HG02973 (cell line): ENCODE results near the gene RHOT2.

Experiments used
- ATAC-seq: cut with Tn5 transposase; IDR thresholded peaks from one replicate; pipeline ENCODE4 v1.9.1; 2021; ENCODE audit warnings: moderate library complexity; ENCODE audit not compliant: unreplicated experiment

RHOT2 gene

DNA sequence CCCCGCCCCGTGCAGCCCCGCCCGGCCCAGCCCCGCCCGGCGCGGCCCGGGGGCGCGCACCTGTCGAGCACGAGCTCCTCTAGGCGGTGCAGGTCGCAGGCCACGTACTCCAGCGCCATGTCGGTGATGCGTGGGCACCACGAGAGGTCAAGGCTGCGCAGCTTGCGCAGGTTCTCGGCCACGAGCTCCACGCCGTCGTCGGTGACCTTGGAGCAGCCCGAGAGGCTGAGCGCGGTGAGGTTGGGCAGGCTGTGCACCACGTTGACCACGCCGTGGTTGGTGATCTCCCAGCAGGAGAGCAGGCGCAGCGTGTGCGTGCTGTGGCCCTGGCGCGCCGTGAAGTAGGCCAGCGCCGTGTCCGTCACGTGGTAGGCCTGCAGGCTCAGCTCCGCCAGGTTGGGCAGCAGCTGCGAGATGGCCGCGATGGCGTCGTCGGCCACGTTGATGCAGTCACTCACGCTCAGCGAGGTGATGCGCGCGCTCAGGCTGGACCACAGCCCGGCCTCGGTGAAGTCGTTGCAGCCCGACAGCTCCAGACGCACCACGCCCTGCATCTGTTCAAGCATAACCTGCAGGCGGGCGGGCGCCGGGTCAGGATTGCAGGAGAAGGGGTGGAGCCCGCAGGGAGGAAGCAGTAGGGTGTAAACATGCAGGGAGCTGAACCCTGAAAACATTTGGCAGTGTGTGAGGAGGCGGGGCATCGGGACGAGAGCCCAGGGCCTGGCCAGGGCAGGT is 27.6 kb downstream of the RHOT2 start:
- no peak for ATAC-seq

DNA sequence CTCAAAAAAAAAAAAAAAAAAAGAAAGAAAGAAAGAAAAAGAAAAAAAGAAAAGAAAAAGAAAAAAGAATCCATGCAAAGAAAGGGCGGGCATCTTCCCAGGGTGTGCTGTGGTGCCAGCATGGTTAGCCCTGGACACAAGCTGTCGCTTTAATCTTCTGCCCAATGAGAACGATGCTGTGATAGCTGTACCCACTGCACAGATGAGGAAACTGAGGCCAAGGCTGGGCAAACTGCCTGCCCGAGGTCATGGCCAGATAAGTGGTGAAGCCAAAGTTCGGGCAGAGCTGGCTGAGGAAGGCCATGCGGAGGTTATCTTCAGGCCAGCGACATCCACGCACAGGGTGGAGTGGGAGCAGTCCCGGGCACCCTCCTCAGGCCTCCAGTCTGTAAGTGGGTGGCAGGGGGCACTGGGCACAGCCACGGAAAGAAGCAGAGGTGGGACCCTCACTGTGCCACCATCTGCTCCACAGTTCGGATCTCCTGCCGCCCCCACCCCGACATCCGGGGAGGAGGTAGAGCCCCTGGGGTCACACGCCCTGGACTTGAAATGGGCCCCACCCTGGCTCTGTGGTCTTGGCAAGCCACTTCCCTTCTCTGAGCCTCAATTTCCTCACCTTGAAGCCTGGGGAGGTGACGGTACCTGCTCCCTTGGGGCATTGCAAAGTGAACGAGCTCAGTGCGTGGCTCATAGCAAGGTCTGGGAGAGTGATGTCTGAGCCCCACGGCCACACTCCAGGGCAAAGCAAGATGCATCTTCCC is 31.2 kb downstream of the RHOT2 start:
- no peak for ATAC-seq

DNA sequence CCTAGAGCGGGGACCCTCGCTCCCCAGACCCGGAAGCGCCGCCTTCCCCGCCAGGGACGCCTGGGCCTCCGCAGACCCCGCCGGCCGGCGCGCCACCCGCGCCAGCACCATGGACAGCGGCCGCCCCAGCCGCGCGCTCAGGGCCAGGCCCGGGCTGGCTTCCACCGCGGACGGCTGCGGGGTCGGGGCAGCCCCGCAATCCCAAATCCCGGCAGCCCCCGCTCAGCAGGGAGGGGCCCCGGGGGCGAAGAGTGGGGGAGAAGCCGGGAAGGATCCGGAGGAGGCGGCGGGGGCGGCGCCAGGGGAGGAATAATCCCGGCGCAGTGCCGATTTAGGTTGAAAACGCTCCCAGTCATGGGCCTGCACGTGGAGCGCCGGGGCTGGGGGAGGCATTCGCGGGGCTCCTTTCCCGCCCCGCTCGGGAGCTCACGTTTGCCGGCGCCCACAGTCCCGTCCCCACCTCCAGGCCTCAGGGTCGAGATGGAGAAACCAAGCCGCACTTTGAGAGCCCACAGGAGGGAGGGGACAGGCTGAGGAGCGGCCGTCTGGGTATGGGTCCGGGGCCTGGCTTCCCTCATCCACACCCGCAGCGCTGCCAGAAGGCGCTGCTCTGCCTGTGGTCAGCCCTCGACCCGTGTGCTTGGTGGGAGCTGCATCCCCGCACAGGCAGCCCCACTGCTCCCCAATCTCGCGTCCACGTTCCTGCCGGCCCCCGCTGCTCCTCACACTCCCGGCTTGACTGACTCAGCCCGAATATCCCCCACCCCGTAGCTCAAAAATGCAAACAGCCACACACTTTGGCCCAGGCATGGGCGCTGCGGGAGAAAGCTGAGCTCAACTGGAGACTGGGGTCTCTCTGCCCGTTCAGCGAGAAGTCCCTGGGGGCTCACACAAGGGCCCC is 33.0 kb downstream of the RHOT2 start:
- ATAC-seq: no peak

DNA sequence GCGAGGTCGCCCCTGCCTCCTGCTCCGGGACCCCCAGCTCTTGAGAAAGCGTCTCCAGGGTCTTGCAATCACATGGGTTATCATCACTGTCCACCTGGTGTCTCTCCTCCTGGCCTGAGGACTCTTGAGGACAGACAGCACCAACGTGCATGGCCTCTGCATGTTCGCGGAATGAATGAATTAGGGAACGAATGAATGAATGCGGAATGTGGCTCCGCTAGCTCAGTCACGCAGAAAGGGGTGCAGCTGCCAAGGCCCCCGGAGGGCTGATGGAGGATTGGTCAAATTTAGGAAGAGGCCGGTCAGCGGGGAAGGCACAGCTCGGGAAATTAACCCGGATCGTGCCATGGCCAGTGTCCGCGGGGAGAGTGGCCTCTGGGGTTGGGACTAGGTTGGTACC is 34.4 kb downstream of the RHOT2 start:
- no peak for ATAC-seq

DNA sequence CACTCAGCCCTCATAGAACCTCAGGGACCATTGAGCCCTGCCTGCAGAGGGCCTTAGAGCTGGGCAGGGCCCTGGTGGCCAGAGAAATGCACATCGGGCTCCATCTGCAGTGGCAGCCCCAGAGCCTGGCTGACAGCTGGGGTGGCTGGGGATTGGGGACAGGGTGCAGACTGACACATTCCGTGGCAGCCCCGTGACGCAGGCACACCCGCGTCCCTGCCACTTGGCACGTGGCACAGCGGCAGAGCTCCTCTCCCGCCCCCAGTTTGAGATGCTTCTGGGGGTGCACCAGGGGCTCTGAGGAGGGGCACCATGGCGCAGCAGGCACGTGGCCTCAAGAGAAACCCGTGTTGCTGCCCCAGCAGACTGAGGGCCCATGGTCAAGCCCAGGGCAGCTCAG is 35.5 kb downstream of the RHOT2 start:
- ATAC-seq: no peak

DNA sequence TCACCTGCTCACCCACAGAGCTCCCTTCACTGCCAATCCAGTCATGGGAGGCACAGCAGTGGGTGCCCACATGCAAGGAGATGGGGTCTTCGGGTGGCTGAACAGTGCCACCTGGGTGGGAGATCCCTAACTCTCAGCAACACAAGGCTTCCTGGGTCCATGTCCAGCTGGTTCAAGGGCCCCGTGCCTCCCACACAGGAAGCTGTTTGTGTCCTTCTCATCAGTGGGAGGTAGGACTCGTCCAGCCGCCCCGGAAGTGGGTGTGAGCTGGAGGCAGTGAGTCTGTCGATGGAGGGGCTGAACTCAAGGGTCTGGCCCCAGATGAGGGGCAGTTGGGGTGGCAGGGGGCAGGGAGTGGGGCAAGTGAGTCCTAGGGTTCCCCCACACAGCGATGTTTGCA is 36.1 kb downstream of the RHOT2 start:
- ATAC-seq: no peak

DNA sequence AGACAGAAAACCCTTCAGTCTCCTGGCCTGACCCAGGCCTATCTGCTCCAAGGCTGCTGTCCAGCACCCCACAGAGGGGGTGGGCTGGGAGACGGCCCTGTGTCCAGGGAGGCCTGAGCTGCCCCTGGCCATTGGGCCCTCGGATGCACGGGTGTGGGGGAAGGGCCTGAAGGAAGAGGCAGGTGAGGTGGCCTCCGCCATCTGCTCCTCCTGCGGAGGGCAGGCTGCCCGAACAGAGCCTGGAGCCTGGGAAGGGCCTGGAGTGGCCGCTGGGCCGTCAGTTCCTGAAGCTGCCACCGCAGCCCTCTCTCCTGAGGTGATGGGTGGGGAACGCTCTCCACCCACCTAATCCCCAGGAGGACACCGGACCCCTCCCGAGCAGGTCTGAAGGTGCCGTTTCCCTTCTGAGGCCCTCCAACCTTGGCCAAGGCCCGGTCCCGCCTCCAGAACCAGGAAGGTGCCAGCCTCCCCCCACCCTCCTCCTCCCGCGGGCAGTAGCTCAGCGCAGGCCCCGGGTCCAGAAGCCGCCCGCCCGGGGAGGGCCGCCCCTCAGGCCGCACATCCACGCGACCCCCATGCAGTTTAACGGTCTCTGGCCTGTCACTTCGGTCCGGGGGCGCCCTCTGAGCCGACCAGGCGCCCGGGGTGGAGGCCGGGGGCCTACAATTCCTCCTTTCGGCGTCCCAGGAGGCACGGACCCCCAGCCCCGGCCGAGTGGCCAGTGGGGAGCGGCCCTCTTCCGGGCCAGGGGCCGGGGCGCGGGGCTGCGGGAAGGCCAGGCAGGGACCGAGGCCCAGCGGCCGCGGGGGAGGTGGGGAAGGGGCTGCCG is 36.8 kb downstream of the RHOT2 start:
- no peak for ATAC-seq

DNA sequence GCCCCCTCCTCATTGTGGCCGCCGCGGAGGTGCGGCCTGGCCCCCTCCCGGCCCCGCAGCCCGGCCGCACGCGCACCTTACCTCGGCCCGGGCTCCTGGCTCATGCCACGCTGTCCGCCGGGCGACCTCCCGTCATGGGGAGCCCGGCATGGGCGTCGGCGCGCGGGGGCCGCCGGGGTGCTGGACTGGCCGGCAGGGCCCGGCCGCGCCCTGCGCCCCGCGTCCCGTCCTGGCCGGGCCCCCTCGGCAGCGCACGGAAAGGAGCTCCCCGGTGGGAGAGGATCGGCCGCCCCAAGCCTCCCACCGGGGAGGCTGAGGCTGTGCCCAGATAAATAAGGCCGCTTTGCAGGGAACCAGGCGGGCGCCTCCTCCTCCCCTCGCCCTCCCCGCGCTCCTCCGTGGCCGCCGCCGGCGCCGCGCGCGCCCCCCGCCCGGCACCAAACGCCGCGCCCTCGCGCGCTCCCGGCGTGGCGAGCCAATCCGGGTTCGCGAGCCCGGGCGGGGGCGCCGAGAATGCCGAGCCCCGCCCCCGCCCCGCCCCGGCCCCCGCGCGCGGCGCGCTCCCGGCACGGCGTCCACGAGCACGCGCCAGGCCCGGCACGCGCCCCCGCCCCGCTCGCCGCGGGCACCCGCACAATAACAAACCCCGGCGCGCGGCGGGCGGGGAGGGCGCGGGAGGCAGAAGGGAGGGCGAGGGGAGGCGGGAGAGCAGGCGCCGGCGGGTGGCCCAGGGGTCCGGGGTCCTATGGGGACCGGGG is 37.7 kb downstream of the RHOT2 start, which contains the start of gene FBXL16:
Gene FBXL16, minus strand, starts transcription at position 371 of the 758 bp plus-strand sequence. CDS start 8,396 bp downstream, outside the sequence.
- ATAC-seq: no peak

DNA sequence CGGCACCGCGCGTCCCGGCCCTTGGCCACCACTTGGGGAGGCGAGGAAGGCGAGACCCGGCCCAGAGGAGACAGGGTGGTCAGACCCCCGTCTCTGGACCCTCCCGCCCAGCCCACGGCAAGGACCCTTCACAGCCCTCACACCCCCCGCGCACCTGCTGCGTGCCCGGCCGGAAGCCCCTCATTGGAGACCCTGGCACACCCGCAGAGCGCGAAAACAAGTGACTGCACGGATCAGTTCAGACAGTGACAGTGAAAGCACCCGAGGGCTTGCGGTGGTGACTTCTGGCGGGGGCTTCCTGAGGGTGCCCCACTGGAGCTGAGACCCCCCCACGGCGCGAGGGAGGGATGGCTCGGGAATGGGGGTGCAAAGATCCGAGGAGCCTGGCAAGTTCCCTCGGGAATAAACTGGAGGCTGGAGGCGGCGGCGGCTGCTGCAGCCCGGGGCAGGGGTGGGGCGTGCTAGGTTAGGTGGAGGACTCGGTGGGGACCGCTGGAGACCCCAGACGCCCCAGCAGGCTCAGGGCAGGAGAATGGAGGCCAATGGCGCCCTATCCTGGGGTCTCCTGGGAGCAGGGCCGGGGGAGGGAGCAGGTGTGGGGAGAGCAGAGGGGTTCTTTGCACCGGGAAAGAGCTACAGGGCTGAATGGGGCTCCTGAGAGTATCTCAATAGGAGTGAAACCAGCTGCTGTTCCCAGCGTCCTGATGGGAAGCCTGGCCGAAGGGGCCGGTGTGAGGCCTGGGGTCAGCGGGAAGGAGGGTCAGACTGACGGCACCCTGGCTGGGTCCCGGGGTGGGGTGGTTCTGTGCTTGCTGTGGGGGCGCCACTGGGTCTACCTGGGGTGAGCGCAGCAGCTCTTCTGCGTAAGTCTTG is 38.5 kb downstream of the RHOT2 start:
- no peak for ATAC-seq

DNA sequence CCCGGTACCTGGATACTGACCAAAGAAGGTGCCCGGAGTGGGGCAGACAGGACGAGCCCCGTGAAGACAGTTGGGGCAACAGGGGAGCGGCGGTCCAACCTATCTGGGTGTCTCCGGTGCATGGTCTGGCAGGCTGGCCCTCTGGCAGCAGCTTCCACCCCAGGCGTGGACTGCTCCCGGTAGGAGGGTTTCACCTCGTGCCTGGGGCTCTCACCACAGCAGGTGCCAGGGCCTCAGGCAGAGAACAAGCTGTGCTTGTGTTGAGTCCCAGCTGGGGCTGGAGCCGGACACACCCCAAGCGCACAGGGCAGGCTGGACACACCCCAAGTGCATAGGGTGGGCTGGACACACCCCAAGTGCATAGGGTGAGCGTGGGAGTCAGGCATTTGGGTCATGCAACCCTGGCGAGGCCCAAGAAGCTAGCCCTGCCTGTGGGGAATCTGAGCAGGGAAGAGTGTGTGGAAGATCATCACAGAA is 39.2 kb downstream of the RHOT2 start:
- ATAC-seq: no peak

DNA sequence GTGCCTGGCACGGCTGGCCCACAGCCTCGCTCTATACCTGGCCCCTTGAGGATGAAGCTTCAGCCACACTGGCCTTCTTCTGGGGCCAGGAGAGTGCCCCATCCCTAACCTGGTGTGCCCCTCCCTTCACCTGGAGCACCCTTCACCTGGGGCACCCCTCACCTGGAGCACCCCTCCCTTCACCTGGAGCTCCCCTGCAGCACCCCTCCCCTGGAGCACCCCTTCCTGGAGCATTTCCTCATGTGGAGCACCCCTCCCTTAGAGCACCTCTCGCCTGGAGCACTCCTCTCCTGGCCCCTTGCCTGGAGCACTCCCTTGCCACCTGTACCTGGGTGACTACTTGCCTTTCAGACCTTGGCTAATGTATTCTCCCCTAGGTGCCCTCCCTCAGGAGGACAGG is 40.1 kb downstream of the RHOT2 start:
- no peak for ATAC-seq

DNA sequence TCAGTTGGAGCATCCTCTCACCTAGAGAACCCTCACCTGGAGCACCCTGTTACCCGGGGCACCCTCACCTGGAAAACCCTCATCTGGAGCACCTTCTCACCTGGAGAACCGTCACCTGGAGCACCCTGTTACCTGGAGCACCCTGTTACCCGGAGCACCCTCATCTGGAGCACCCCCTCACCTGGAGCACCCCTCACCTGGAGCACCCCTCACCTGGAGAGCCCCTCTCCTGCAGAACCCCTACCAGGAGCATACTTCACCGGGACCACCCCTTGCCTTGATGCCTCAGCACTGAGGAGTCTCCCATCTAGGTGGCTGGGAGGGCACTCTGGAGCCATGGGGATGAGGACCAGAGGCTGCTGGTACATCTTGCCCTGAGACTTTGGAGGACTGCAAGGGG is 41.0 kb downstream of the RHOT2 start:
- ATAC-seq: no peak

DNA sequence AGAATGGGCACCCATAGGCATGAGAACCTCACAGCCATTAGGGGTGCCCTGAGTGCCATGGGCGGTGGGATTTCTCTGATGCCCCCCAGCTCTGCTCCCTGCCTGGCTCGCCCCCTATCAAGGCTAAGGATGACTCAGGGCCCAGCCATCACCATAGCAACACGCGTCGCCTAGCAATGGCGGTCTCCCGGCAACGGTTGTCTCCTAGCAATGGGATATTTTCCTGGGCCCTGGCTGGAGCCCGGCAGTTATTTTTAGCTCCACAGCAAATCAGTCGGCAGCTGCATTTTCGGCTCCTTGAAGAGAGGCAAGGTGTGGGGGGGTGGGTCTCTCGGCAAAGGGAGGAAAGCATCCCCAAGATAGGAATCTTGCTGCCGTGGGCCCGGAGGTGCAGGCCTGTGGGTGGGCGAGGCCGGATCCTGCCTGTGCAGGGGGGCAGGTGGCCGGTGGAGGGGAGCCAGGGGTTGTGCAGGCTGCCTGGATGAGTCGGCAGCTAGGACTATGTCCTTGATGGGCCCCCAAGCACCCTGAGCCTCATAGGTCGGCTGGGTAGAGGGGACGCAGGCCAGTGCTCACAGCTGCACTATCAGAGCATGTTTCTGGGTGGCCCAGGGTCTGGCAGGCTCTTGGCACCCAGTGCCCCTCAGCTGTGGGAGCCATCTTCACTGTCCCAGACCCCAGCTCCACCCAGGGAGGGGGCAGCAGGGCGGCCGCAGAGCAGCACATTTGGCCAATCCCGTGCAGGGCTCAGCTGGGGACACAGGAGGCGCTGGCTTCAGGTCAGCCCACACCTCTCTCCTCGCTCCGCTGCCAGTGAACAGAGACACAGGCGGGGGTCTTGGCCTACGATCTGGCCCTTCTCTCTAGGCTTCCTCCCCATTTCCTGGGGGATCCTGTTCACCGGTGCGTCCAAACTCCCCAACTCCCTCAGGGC is 41.9 kb downstream of the RHOT2 start:
- ATAC-seq: no peak

DNA sequence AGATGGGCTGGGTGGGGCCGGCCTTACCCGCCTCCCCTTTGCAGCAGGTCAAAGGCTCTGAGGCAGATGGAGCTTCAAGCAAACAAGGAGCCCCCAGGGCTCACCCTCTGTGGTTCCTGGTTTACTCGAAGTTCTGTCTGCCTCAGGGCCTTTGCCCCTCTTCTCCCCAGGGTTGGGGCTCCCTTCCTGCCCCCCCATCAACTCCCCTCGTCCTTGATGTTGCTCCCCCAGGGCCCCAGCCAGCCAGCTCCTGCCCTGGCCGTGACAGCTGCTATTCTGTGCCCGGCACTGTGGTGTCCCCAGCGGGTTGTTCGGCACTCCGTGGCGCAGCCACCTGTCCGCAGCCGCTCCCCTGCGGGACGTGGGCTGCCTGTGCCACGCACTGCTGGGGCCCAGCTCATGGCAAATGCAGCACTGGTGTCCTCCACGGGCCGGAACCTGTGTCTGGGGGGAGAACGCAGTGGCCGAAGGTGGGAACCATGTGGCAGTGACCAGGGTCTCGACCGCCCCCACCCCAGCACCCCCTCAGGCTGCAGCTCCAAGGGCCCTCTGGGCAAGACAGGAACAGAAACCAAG is 42.7 kb downstream of the RHOT2 start:
- no peak for ATAC-seq

DNA sequence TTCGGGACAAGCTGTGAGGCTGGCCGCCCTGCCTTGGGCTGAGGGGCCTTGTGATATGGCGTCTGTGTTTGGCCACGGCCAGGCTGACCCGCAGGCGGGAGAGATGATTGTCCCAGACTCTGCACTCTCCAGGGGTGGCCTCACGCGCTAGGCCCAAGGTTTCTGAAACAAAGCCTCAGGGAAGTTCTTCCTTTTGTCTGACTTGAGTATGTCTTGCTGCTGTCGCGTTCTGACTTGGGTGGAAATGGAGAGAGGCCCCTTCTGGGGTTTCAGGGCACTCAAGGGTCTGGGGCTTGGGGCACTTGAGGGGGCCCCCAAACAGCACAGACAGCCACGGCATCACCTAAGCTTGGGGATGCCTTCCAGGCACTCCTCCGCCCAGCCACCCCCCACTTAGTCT is 43.2 kb downstream of the RHOT2 start:
- no peak for ATAC-seq

DNA sequence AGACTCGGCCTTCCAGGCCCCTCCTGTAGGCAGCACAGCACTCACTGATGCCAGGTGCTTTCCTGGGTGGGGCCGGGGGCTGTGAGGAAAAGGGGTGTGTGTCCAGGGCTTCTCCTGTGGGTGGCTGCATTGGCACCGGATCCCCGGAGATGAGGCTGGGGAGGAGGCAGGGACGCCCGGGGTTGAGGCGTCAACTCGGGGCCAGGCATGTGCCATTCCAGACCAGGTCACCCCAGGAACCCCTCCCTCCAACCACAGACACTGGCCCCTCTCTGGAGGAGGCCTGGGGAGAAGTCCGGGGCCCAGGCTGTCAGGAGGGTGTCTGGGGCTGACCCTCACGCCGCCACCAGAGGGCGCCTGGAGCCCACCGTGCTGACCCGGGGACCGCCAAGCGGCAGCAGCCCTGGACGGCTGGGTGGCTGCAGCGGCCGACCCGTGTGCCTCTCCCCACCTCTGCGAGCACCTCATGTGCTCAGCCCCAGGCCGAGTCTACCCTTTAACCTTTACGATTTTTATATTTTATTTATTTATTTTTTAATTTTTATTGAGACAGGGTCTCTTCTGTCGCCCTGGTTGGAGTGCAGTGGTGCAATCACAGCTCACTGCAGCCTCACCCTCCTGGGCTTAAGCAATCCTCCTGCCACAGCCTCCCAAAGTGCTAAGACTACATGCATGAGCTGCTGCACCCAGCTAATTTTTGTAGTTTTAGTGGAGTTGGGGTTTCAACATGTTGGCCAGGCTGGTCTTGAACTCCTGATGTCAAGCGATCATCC is 43.8 kb downstream of the RHOT2 start:
- ATAC-seq: no peak
